HG02759 (cell line): ENCODE data around the gene PCYOX1L.

Source experiments
- ATAC-seq: cut with Tn5 transposase; IDR thresholded peaks from one replicate; pipeline ENCODE4 v1.9.1; 2021; ENCODE audit warnings: mild to moderate bottlenecking, moderate library complexity; ENCODE audit not compliant: unreplicated experiment

Gene PCYOX1L

DNA sequence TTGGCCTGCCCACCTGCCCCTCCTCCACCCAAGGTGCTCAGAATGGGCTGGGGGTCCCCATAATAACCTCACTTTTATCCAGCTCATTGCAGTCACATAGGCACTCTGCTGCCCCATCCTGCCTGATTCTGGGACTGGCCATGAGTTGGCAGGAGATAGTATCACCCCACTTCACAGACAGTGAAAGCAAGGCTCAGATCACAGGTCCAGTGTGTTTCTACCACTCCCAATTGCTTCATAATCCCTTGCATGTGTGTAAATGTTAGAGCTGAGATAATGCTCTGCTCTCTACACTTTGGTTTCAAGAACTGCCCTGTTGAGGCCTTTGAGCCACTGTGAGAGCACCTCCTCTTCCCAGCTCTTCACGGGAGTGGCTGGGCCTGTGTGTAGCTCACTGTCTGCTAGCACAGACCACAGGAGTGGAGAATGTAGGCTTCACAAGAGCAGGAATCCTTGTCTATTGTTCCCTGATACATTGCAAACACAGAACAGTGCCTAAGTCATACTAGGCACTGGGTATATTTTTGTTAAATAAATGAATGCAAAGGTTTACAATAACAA, 8.4 kb downstream of the PCYOX1L start:
- no peak for ATAC-seq

DNA sequence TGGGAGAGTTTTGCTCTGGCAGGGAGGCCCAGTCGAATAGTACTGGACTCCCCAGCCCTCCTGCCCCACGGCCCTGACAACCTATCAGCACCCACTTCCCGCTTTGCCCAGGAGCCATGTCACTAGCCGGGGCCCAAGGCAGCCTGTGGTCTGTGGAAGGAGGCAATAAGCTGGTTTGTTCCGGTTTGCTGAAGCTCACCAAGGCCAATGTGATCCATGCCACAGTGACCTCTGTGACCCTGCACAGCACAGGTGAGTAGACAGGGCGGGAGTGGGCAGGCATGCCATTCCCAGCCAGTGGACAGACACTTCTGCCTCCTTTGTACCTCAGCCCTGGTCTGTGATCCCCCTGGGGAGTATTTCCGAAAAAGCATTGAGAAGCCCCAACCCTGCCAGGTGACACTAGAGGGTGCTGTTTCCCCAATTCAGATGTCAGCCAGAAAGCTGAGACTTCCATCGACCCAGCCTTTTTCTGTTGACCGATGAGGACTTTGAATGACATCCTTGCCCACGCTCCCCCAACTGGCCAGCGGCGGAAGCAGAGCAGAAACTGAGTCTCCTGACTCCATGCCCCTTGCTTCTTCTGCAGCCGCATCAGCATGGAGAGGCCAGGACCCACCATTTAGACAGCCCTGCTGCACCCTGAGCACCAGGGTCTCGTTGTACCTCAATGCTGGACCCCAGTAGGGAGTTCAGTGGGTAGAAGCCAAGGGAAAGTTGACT, 9.6 kb downstream of the PCYOX1L start:
- peak; percentile 70 for ATAC-seq

DNA sequence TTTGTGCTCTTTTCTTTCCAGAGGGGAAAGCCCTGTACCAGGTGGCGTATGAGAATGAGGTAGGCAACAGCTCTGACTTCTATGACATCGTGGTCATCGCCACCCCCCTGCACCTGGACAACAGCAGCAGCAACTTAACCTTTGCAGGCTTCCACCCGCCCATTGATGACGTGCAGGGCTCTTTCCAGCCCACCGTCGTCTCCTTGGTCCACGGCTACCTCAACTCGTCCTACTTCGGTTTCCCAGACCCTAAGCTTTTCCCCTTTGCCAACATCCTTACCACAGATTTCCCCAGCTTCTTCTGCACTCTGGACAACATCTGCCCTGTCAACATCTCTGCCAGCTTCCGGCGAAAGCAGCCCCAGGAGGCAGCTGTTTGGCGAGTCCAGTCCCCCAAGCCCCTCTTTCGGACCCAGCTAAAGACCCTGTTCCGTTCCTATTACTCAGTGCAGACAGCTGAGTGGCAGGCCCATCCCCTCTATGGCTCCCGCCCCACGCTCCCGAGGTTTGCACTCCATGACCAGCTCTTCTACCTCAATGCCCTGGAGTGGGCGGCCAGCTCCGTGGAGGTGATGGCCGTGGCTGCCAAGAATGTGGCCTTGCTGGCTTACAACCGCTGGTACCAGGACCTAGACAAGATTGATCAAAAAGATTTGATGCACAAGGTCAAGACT, 10.3 kb downstream of the PCYOX1L start:
- ATAC-seq: no peak

DNA sequence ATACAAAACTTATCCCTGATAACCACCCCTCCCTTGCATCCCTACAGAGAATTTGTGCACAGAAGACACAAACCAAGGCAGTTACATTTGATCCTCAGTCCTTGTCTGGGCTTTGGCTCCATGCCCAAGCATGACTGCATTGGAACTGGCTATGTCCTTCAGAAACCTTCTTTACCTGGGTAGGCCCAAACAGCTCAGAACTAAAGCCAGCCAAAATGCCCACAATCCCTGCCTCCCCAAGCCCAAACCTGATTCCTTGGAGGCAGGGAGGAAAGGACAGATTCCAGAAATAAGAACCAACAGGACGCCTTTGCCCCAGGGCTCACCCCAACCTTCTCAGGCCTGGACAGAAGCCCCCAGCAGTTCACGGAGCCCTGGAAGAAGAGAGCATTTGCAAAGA, 13.0 kb downstream of the PCYOX1L start:
- ATAC-seq: no peak

DNA sequence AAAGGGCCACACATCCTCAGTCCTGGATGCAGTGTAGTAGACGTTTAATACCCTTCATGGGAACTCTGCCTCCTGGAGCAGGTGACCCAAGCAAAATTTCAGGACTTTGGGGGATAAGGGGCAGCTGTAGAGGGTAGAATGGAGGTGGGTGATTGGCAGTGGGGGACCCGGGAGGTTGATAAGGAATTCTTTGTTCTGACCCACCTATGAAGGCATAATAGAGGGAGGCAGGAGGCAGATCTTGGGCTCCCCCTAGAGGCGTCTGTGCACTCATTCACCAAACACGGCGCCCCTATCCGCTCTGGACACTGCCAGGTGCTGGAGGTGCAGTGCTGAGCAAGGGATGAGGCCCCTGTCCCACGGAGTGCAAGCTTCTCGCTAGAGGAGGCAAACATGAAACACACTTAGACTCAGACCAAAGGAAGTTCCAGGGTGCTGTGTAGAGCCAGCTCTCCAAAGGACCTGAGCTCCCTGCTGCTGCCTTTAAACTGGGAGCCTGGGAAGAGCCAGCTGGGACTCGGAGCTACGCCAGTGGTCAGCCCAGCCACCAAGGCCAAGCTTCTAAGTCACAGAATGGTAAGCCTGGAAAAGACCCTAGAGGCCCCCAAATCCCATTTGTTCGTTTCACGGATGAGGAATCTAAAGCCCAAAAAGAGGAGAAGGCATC, 13.6 kb downstream of the PCYOX1L start:
- ATAC-seq: peak; percentile 84

DNA sequence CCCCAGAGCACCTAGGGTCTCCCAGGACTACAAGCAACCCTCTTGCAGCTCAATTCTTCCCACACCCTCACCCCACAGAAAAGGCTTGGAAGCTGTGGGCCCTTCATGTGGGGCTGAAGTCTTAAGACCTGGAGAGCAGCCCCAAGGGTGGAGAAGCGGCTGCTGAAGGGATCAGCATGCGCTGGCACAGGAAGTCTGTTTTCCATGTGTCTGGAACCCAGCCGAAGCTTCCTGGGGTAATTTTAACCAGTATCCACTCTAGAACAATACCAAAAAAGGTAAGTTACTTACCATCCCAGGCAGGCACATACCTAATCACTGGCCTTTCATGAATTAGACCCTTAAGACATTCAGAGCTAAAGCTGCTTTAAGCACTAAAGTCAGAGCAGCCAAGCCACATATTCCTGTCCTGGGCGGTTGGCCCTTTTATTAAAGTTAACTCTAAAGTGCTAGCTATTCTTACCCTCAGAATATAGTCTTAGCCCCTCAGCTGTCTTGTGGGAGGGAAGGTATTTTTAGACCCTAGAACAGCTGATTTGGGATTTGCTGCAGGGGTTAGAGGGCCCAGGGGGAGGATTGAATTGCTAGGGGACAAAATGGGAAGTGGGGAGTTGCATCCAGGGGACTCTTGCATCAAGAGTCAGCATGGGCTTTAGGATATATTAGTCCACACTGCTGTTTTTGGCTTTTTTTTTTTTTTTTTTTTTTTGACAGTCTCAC, 14.4 kb downstream of the PCYOX1L start:
- no peak for ATAC-seq

DNA sequence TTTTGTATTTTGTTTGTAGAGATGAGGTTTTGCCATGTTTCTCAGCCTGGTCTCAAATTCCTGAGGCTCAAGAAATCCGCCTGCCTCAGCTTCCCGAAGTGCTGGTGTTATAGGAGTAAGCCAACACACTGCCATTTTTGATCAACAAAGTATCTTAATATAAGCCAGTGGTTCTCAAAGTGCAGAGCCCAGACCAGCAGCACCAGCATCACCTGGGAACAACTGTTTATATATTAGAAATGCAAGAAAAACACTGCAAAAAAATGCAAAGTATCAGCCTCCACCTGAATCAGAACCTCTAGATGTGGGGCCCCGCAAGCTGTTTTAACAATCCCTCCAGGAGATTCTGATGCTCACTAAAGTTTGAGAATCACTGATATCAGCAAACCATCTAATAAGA, 15.1 kb downstream of the PCYOX1L start:
- ATAC-seq: no peak

DNA sequence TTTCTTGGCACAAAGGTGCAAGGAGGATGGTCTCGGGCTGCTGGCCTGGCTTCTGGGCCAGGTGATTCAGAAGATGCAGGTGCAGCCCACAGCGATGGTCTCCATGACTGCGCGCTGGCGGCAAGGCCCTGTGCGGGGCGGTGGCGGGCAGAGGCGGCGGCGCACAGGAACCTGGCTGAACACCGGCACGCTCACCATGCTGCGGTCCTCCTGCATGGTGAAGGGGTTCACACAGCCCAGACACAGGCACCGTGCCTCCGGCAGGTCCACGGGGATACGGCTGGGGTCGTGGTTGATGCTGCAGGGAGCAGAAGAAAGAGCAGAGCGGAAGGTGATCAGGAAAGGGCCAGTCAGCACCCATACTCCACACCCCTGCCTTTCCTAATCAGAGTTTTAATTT, 16.5 kb downstream of the PCYOX1L start:
- no peak for ATAC-seq

DNA sequence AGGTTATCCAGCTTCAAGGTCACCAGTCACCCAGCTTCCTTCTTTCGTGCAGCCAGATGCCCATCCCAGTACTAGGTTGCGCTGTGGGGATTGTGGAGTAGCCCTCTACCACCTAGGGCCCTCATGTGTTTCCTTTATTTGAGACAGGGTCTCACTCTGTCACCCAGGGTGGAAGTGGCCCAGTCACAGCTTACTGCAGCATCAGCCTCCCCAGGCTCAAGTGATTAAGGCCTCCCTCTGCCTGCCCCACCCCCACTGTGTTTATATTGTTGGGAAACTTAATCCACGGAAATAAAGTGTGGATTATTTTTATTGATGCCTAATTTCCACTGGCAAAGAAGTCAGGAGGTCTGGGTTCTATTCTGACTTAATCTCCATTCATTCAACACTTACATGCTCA, 17.0 kb downstream of the PCYOX1L start:
- ATAC-seq: no peak

DNA sequence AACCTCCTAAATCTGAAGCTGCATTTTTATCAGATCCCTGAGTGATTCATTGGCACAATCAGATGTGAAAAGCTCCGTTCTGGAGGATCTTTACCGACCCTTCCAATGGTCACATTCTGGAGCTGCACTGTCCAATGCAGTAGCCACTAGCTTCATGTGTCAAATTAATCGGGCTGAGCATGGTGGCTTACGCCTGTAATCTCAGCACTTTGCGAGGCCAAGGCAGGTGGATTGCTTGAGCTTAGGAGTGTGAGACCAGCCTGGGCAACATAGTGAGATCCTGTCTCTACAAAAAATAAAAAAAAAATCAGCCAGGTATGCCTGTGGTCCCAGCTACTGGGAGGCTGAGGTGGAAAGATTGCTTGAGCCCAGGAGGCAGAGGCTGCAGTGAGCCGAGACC, 17.6 kb downstream of the PCYOX1L start:
- no peak for ATAC-seq

DNA sequence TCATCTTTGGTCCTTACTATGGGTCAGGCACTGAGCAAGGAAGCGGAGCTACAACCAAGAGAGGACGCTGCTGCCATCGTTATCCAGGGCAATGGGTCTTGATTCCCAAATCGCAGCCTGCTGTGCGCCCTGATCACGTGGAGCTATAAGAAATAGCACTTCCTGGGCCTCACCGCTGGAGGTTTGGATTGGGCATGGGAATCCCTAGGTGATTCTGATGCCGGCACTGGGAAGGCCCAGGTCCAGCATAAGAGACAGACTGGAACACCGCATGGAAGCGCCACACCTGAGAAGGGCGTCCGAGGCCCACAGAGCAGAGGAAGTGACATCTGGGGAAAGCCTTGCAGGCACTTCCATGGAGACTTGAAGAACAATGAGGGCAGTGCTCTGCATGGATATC, 18.3 kb downstream of the PCYOX1L start:
- no peak for ATAC-seq

DNA sequence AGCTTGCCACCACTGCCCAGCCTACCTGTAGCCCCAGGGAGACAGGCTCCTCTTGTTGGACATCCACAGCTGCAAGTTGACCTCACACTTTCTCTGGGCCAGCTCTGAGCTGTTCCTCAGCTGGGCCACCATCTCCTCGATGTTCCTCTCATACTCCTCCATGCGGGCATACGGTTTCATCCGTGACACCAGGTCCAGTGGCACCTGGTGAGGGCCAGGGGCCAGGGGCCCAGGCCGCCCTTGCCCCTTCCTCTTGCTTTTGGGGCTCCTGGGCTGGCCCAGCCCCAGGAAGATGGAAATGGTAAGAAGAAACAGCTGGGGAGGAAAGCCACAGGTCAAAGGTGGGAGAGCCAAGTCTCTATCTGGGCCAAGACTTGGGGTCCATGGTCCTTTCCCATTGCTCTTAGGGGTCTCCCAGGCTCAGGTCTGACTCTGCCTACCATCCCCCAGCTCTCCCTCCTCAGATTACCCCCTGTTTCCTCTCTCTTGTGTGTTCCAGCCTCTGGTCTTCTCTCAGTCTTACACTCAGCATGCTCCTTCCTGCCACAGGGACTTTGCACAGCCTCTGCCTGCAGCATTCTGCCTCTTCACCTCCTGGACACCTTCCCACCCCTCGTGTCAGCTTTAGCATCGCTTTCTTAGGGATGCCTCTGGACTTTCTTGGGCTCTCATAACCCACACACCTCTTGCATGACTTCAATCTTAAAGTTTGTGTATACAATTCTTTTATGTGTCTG, 19.0 kb downstream of the PCYOX1L start:
- ATAC-seq: no peak

DNA sequence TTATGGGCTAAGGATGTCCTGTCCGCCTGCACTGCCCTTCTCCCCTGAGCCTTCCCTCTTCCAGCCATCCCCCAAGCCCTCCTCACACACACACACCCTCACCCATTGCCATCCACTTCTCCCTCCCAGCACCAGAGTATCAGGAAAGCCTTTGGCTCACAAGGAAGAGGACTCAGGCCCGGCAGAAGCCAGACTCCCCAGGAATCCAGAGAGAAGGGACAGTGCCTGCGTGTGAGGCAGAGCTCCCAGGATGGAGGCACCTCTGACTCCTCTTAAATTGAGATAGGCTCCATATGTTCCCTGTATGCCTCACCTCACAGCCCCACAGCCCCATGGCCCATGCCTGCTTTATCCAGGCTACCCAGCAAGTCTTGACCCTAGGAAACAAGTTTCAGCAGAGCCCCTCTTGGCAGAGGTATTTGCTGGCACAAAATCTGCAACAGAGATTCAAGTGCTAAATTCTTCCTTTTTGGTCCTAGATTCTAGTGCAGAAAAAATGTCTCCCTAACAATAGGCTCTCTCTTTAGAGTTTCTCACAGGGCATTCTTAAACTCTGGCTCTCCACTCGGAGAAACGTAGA, 20.5 kb downstream of the PCYOX1L start:
- no peak for ATAC-seq

DNA sequence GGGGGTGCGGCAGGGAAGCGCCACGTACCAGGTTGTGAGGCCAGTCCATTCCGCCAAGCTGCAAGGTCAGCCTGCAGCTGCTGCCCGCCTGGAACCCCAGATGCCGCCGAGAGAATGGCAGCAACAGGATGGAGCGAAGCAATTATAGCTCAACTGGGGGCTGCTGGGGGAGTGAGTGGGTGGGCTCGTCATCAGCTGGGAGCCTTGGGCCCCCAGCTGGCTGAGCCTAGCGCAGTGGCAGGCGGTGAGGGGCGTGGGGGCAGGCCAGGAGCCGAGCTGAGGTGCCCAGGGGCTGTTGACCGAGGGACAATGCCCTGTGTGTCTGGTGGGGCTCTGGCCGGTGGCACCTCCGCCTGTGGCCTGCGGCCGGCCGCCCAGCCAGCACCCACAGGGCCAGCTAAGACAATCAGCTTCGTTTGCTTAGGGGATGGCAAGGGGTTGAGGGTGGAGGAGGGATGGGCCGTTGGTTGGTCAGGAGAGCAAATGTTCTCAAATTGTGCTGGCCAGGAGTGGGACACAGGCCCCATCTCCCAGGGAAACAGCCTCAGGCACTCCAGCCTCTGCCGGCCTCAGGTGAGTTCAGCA, 21.4 kb downstream of the PCYOX1L start, which contains the start of gene IL17B:
IL17B (minus strand) TSS at position 116 of the 585 bp plus-strand sequence; CDS start at position 49, 67 bp downstream.
- ATAC-seq: no peak

DNA sequence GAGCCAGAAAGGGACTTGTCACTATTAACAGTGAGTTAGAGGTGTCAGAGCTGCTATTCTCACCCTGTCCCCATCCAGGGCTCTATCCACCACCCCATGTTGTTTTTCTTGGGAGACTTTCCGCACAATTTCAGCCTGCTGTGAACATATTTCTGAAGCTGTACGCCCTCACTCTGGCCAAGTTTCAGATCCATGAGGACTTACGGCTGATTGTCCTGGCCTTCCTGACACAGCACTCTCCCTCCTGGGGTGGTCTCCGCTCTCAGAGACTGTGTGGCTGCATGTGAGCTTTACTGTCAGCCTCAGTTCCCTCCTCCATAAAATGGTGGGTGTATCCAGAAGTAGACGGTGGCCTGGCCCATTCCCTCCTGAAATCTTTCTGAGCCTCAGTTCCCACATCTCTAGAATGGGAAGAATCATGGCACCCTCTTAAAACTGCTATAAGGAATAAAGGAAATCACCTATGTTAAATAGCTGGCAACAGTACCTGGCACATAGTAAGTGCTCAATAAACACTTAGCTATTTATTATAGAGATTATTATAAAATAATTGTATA, 22.1 kb downstream of the PCYOX1L start:
- no peak for ATAC-seq

DNA sequence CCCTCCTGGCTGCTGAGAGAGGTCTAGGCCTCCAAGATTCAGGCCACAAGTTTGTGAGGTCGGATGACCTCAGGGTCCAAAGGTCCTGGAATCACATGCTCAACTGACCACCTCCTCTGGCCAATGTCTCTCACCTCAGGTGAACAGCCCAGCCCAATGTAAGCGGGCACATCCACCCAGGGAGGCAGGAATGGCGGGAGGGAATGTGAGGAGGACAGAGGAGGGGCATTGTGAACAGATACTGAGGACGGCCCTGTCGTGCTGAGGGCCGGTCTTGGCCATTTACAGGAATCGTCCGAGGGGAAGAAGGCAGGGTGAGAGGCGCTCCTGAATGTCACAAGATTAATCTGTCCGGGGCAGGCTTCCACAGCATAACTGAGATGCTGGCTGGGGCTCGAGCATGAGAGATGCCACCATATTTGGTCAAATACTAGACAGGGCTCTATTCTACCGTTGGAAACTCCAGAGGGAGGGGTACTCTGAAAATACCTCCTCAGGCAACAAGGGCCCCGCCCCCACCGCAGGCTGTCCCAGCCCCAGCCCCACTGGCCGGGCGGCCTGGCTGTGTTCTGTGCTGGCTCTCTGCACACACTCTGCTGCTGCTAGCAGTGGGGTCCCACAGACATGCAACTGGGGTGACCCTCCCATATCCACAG, 22.7 kb downstream of the PCYOX1L start:
- ATAC-seq: no peak

DNA sequence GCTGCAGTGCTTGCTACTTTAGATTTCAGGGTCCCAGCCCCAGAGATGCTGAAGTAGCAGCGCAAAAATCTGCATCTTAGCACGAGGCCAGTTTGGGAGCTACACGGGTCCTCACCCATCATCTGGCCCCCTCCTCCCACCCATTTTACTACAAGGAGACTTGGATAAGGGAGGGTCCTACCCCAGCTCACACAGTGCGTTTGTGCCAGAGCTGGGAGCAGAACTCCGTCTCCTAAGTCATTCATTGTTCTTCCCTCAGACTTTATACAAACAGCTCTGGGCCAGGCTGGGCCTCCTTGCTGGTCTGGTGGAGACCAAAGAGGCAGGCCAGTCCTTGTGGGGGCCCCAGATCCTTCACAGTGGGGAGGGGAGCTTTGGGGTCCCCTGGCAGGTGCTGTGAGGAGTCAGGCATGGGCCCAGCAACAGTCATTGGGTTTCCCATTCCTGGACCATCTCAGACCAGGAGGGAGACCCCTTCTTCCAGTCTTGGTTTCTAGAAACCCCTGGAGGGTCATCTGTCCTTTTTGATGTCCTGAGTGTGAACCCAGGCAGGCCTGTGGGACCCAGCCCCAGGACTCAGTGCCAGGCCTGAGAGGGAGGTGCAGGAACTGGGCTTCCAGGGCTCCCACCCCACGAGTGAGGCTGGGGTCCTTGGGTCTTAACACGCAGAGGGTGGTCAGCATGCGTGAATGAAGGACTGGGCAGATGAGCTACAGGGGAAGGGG, 23.6 kb downstream of the PCYOX1L start:
- ATAC-seq: peak; percentile 29

DNA sequence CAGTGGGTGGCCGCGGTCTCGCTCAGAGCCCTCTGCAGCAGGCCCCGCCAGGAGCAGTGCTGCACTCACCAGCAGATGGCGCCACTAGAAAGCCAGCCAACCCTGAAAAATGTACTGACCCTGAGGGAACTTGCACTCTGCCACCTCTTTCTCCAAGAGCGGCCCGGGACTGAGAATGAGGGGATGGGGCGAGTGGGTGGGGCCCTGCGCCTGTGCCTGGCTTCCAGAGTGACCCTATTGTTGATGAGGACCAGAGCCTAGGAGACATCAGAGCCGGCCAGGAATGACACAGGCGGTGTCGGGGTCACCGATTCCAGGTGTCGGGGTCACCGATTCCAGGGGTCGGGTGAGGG, 24.1 kb downstream of the PCYOX1L start:
- ATAC-seq: peak; percentile 80
